WTC11 (cell line): ENCODE results near the gene FAM124A.

ENCODE experiments used
- ATF6 ChIP-seq: sonication (generic); formaldehyde crosslinking; IDR thresholded peaks from 2 replicates; pipeline ENCODE4 v1.8.1; 2023; ENCODE audit warnings: mild to moderate bottlenecking, missing genetic modification reagents
- CTCF ChIP-seq: fragments of 200-600 bp; IDR thresholded peaks from 2 replicates; pipeline ENCODE4 v1.8.0; 2022; ENCODE audit warnings: antibody characterized with exemption
- JAZF1 ChIP-seq: fragments of 250-450 bp; sonication (Bioruptor Pico); IDR thresholded peaks from 2 replicates; pipeline ENCODE4 v1.9.0; 2021; ENCODE audit warnings: moderate library complexity, mild to moderate bottlenecking, inconsistent platforms
- PRDM15 ChIP-seq: sonication (generic); formaldehyde crosslinking; IDR thresholded peaks from 2 replicates; pipeline ENCODE4 v1.8.0; 2022; ENCODE audit warnings: missing genetic modification reagents
- TCF7 ChIP-seq: sonication (generic); formaldehyde crosslinking; IDR thresholded peaks from 2 replicates; pipeline ENCODE4 v1.8.0; 2022; ENCODE audit warnings: mild to moderate bottlenecking, low read depth, missing genetic modification reagents, moderate library complexity
- ZNF219 ChIP-seq: sonication (generic); formaldehyde crosslinking; IDR thresholded peaks from 2 replicates; pipeline ENCODE4 v1.8.0; 2023; ENCODE audit warnings: missing genetic modification reagents, mild to moderate bottlenecking, borderline replicate concordance
- TF ChIP-seq, protein P1 (sequence below): sonication (generic); formaldehyde crosslinking; IDR thresholded peaks from 2 replicates; pipeline ENCODE4 v1.8.1; 2023; ENCODE audit warnings: mild to moderate bottlenecking, missing genetic modification reagents, moderate library complexity

DNA sequence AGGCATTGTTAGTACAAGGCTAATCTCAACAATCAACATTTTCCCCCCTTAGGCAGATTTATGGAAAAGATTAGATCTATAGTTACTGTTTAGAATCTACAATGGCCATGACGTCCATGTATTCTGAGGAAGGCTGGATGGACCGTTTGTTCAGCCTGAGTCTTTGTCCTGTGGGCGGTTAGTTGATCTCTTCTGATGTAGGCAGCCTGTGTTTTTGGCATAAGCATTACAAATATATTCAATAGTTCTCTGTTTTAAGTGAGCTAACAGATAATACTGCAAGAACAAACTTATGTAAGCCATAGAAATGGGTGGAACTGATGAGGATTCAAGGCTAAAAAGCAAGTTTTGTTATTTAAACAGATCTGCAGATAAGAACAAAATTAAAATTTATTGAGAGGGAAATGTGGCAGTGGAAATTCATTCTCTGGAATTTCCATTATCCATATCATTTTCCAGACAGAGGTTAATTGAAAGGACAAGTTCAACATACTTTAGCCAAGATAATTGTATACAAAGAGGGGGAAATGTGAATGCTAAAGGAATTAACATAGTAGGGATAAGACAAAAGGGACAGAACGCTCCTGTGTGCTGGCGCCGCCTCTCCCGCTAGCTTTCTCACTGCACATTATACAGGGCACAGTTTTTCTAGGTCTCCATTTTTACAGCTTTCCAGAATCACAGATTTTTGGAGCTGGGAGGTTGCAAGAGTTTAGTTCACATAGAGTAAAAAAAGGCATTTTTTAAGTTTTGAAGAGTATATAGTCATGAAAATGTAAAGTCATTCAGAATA is 48.6 kb downstream of the FAM124A start:
- no peak for TF ChIP-seq TCF7 (CRISPR knock-in tag)
- TF ChIP-seq JAZF1 (CRISPR knock-in tag): no peak
- TF ChIP-seq ZNF219: no peak
- TF ChIP-seq CTCF: no peak
- TF ChIP-seq PRDM15 (CRISPR knock-in tag): no peak
- TF ChIP-seq, protein P1, sequence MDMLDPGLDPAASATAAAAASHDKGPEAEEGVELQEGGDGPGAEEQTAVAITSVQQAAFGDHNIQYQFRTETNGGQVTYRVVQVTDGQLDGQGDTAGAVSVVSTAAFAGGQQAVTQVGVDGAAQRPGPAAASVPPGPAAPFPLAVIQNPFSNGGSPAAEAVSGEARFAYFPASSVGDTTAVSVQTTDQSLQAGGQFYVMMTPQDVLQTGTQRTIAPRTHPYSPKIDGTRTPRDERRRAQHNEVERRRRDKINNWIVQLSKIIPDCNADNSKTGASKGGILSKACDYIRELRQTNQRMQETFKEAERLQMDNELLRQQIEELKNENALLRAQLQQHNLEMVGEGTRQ (CRISPR knock-in tag): no peak
- TF ChIP-seq ATF6 (CRISPR knock-in tag): no peak
